HepG2 (cell line): ENCODE measurements around the gene ZNF276. TPM values are rescaled to one million over a fixed set of nuclear protein-coding genes. Genes with fewer than 3 reads are reported as not detected.

Source experiments
- CEBPG ChIP-seq: IDR thresholded peaks from 2 replicates; pipeline ENCODE4 v1.6.1; 2016
- FOSL1 ChIP-seq: sonication (generic); formaldehyde crosslinking; IDR thresholded peaks from 2 replicates; pipeline ENCODE4 v1.9.0; 2021; ENCODE audit warnings: missing genetic modification reagents, borderline replicate concordance
- GATA4 ChIP-seq: sonication (generic); IDR thresholded peaks from 2 replicates; pipeline ENCODE4 v1.6.1; 2016; ENCODE audit warnings: antibody characterized with exemption, low read depth, borderline replicate concordance
- RBM22 ChIP-seq: fragments of 200-400 bp; formaldehyde crosslinking; optimal IDR thresholded peaks from 2 replicates; pipeline ENCODE3; 2017; ENCODE audit warnings: mild to moderate bottlenecking, low read length, moderate library complexity
- ZC3H13 ChIP-seq: sonication (generic); formaldehyde crosslinking; IDR thresholded peaks from 2 replicates; pipeline ENCODE4 v1.8.1; 2023; ENCODE audit warnings: mild to moderate bottlenecking, missing genetic modification reagents, moderate library complexity
- ZNF296 ChIP-seq: sonication (generic); formaldehyde crosslinking; conservative IDR thresholded peaks from 2 replicates; pipeline ENCODE4 v1.5.0; 2020; ENCODE audit warnings: mild to moderate bottlenecking, missing genetic modification reagents
- ZNF354B ChIP-seq: sonication (generic); formaldehyde crosslinking; IDR thresholded peaks from 2 replicates; pipeline ENCODE4 v1.8.0; 2022; ENCODE audit warnings: mild to moderate bottlenecking, missing genetic modification reagents
- ZNF547 ChIP-seq: sonication (generic); formaldehyde crosslinking; IDR thresholded peaks from 2 replicates; pipeline ENCODE4 v1.5.1; 2020; ENCODE audit warnings: mild to moderate bottlenecking, missing genetic modification reagents
- ZNF652 ChIP-seq: IDR thresholded peaks from 2 replicates; pipeline ENCODE4 v1.6.1; 2016; ENCODE audit warnings: low read depth, borderline replicate concordance
- ZNF768 ChIP-seq: sonication (generic); formaldehyde crosslinking; IDR thresholded peaks from 2 replicates; pipeline ENCODE4 v1.4.0; 2020; ENCODE audit warnings: missing genetic modification reagents
- ZNF878 ChIP-seq: sonication (generic); formaldehyde crosslinking; IDR thresholded peaks from 2 replicates; pipeline ENCODE4 v1.8.1; 2023; ENCODE audit warnings: mild to moderate bottlenecking, missing genetic modification reagents, moderate library complexity
- ZSCAN9 ChIP-seq: IDR thresholded peaks from 2 replicates; pipeline ENCODE4 v1.6.1; 2016; ENCODE audit warnings: borderline replicate concordance
- polyA plus RNA-seq, 8 experiments: library from polyadenylated mRNA; depleted of rRNA in 3 of 8; stranded (reverse) in 7 of 8; unstranded in 1 of 8; fragments of >200 nt; fragmentation: Illumina TruSeq in 4 of 8; extraction: Trizol in 4 of 8; gene quantifications; 2 replicates each; pipeline versions ENCODE4 v1.2.1 to v1.2.3, GENCODE V29; 2011 to 2016; ENCODE audit warnings: low read depth in 4 of 8, missing spikeins in 1 of 8, mixed read lengths in 1 of 8; ENCODE audit not compliant: insufficient read depth in 1 of 8
- total RNA-seq, 5 experiments: library from RNA; depleted of rRNA; stranded (reverse); fragments of >200 nt; fragmentation: Illumina TruSeq; extraction: Trizol; gene quantifications; 2 replicates each; pipeline ENCODE4 v1.2.3, GENCODE V29; 2016; ENCODE audit warnings: low read depth in 1 of 5
- TF ChIP-seq, protein P1 (sequence below): sonication (generic); formaldehyde crosslinking; IDR thresholded peaks from 2 replicates; pipeline ENCODE4 v1.4.0; 2020; ENCODE audit warnings: missing genetic modification reagents
- TF ChIP-seq, protein P2 (sequence below): sonication (generic); formaldehyde crosslinking; conservative IDR thresholded peaks from 2 replicates; pipeline ENCODE4 v1.8.1; 2023; ENCODE audit warnings: missing genetic modification reagents
- TF ChIP-seq, protein P3 (sequence below): fragments of 450-650 bp; IDR thresholded peaks from 2 replicates; pipeline ENCODE4 v1.6.1; 2017

Gene ZNF276
- total and polyA plus RNA-seq, 2 of the 13 experiments (the other 11 are each of a cell fraction or from before 2014, with no cell fraction given), result 17.7 to 18.0 TPM

DNA sequence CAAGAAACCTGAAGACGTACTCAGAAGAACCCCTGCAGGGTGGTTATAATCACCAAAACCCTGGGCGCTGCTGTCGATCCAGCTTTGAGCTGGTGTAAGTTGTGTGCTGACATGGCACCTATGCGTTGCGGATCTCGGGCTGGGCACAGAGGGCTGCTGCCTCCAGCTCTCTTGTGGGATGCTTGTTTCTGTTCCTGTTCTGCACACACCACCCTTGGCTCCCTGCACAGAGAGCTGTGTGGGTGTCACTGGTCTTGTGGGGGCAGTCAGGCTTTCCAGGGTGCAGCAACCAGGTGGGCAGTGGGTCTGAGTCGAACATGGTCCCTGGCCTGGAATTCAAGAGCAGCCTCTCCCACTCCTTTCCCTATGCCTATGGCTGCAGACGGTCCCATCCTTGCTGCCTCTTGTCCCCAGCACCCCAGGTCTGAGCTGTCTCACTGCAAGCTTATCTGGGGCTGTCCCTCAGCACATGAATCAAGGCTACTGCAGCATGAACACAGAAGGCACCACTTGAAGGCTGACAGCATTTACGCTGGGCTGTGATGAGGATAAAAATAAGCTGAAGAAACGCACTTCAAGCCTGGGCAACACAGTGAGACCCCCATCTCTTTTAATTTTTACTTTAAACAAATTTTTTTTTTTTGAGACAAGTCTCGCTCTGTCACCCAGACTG lies 20.1 kb downstream of the ZNF276 start (continued):
- no peak for TF ChIP-seq ZNF652 (CRISPR knock-in tag)
- TF ChIP-seq RBM22, result peak; percentile 95
- no peak for TF ChIP-seq GATA4
- TF ChIP-seq FOSL1 (CRISPR knock-in tag), result no peak
- TF ChIP-seq, protein P1, sequence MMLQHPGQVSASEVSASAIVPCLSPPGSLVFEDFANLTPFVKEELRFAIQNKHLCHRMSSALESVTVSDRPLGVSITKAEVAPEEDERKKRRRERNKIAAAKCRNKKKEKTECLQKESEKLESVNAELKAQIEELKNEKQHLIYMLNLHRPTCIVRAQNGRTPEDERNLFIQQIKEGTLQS (CRISPR knock-in tag), result no peak
- TF ChIP-seq CEBPG (CRISPR knock-in tag), result no peak
- TF ChIP-seq ZC3H13 (CRISPR knock-in tag), result peak; percentile 77; the same call in 1 of the 2 replicates
- no peak for TF ChIP-seq ZNF547 (CRISPR knock-in tag)
- TF ChIP-seq, protein P2, sequence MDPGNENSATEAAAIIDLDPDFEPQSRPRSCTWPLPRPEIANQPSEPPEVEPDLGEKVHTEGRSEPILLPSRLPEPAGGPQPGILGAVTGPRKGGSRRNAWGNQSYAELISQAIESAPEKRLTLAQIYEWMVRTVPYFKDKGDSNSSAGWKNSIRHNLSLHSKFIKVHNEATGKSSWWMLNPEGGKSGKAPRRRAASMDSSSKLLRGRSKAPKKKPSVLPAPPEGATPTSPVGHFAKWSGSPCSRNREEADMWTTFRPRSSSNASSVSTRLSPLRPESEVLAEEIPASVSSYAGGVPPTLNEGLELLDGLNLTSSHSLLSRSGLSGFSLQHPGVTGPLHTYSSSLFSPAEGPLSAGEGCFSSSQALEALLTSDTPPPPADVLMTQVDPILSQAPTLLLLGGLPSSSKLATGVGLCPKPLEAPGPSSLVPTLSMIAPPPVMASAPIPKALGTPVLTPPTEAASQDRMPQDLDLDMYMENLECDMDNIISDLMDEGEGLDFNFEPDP (CRISPR knock-in tag), result 0 out of 2 replicates have a peak, but pooled peaks have one; percentile 33
- TF ChIP-seq, protein P3, sequence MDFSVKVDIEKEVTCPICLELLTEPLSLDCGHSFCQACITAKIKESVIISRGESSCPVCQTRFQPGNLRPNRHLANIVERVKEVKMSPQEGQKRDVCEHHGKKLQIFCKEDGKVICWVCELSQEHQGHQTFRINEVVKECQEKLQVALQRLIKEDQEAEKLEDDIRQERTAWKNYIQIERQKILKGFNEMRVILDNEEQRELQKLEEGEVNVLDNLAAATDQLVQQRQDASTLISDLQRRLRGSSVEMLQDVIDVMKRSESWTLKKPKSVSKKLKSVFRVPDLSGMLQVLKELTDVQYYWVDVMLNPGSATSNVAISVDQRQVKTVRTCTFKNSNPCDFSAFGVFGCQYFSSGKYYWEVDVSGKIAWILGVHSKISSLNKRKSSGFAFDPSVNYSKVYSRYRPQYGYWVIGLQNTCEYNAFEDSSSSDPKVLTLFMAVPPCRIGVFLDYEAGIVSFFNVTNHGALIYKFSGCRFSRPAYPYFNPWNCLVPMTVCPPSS, result no peak
- peak; percentile 10; the same call in 1 of the 2 replicates for TF ChIP-seq ZNF768
- no peak for TF ChIP-seq ZNF296 (CRISPR knock-in tag)
- TF ChIP-seq ZSCAN9 (CRISPR knock-in tag), result no peak
- TF ChIP-seq ZNF878, result no peak
- TF ChIP-seq ZNF354B (CRISPR knock-in tag), result no peak
- TF ChIP-seq, all 625 proteins: peak for 8
